Measurements from ENCODE around the gene TEX52.
A peak's percentile ranks its signal among the peaks of the same experiment; 100 is the strongest.

The TEX52 gene

GRCh38 chr12:2826721-2827515, 29.9 kb downstream of the TEX52 start:
- DNase-seq, result no peak

- no peak for DNase-seq
These were observed 30.8 kb downstream of the TEX52 start for GRCh38 chr12:2826036-2826435.

- no peak for DNase-seq
These were observed 31.7 kb downstream of the TEX52 start for GRCh38 chr12:2825132-2825531.

GRCh38 chr12:2824541-2824940, 32.3 kb downstream of the TEX52 start:
- DNase-seq, result no peak

- DNase-seq, result no peak
These were observed 33.4 kb downstream of the TEX52 start for GRCh38 chr12:2823483-2823882.

- no peak for DNase-seq
These were observed 36.4 kb downstream of the TEX52 start for GRCh38 chr12:2820432-2820831.

- DNase-seq, result no peak
These were observed 37.0 kb downstream of the TEX52 start for GRCh38 chr12:2819810-2820209.

GRCh38 chr12:2813214-2814185, 43.3 kb downstream of the TEX52 start:
- peak; percentile 51 for DNase-seq

- peak; percentile 97 for DNase-seq
These were observed 44.3 kb downstream of the TEX52 start, which contains the start of gene ITFG2 for GRCh38 chr12:2812290-2813213. Gene ITFG2 (plus strand): TSS chr12:2812668. CDS start chr12:2812761, 93 bp downstream.

GRCh38 chr12:2811801-2812200, 45.0 kb downstream of the TEX52 start:
- no peak for DNase-seq

- no peak for DNase-seq
These were observed 50.1 kb downstream of the TEX52 start for GRCh38 chr12:2806700-2807099.

GRCh38 chr12:2805143-2805520, 51.7 kb downstream of the TEX52 start:
- no peak for DNase-seq

- DNase-seq, result no peak
These were observed 52.3 kb downstream of the TEX52 start for GRCh38 chr12:2804393-2805142.

- DNase-seq, result no peak
These were observed 53.0 kb downstream of the TEX52 start for GRCh38 chr12:2803635-2804392.

GRCh38 chr12:2801044-2801783, 55.6 kb downstream of the TEX52 start:
- DNase-seq, result no peak

GRCh38 chr12:2800046-2800570, 56.7 kb downstream of the TEX52 start:
- no peak for DNase-seq
